Testis (tissue), 2 donors: ENCODE measurements around the gene EIF2D.

Experiments
- POLR2A ChIP-seq: fragments of 450-650 bp; IDR thresholded peaks from one replicate; pipeline ENCODE4 v1.6.1; 2017; ENCODE audit warnings: antibody characterized with exemption, mild to moderate bottlenecking, moderate library complexity
- TF ChIP-seq, protein P1 (sequence below), 3 experiments: fragments of 450-650 bp in 2 of 3; fragments of 200-600 bp in 1 of 3; sonication (generic) in 1 of 3; IDR thresholded peaks; one replicate each; pipeline ENCODE4 v1.5.1; 2016 to 2019; ENCODE audit warnings: antibody characterized with exemption in 3 of 3, mild to moderate bottlenecking in 2 of 3, moderate library complexity in 1 of 3

DNA sequence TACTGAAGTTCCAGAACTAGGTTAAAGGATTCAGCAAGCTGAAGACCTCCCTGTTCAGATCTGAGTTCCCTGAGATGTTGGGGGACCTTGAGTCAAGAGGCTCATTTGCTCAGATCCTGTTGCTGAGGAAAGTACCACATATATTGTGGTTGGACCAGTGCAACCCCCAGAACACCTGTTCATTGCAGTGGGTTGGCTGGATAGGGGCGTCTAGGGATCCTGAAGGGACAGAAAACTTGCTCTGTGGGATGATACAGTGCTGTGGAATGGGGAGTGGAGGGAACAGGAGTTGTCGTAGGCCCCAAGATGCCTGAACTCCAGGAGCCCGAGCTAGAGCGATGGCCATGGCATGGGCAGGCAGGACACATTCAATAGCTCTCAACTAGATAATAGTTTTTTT is 47.9 kb upstream of the EIF2D start:
- TF ChIP-seq POLR2A: no peak
- TF ChIP-seq, protein P1, sequence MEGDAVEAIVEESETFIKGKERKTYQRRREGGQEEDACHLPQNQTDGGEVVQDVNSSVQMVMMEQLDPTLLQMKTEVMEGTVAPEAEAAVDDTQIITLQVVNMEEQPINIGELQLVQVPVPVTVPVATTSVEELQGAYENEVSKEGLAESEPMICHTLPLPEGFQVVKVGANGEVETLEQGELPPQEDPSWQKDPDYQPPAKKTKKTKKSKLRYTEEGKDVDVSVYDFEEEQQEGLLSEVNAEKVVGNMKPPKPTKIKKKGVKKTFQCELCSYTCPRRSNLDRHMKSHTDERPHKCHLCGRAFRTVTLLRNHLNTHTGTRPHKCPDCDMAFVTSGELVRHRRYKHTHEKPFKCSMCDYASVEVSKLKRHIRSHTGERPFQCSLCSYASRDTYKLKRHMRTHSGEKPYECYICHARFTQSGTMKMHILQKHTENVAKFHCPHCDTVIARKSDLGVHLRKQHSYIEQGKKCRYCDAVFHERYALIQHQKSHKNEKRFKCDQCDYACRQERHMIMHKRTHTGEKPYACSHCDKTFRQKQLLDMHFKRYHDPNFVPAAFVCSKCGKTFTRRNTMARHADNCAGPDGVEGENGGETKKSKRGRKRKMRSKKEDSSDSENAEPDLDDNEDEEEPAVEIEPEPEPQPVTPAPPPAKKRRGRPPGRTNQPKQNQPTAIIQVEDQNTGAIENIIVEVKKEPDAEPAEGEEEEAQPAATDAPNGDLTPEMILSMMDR (IDR thresholded peaks at IDR 0.05): no peak
